Activated naive CD4-positive, alpha-beta T cell treated with anti-CD3 and anti-CD28 coated beads for 36 hours (primary cell): ENCODE data around the gene AGPAT4. TPM values are rescaled to one million over a fixed set of nuclear protein-coding genes. Genes with fewer than 3 reads are reported as not detected.

Source experiments
- CTCF ChIA-PET: fragments of 350-600 bp; sonication (Branson Sonifier 250); formaldehyde crosslinking; loops from one replicate; lab custom pipeline; 2021; ENCODE audit warnings: antibody characterized with exemption; lab: Charles Lee
- DNase-seq: peaks from one replicate; pipeline ENCODE4 v3.0.0-alpha.2; 2020
- H3K27ac Mint-ChIP-seq: one replicate; pipeline ENCODE4 v1.8.0; 2021; ENCODE audit warnings: mild to moderate bottlenecking, mixed read lengths
- H3K27me3 Mint-ChIP-seq: one replicate; pipeline ENCODE4 v1.8.0; 2021; ENCODE audit warnings: low read depth, mixed read lengths
- H3K36me3 Mint-ChIP-seq: one replicate; pipeline ENCODE4 v1.8.0; 2021; ENCODE audit warnings: low read depth, mixed read lengths
- H3K4me1 Mint-ChIP-seq: one replicate; pipeline ENCODE4 v1.8.0; 2021; ENCODE audit warnings: low read depth, mixed read lengths
- H3K4me3 Mint-ChIP-seq: one replicate; pipeline ENCODE4 v1.8.0; 2021; ENCODE audit warnings: mild to moderate bottlenecking, moderate library complexity, mixed read lengths
- H3K9me3 Mint-ChIP-seq: one replicate; pipeline ENCODE4 v1.8.0; 2021; ENCODE audit warnings: mixed read lengths
- intact Hi-C: fragments of 100-400 bp; cut with micrococcal nuclease; formaldehyde crosslinking; loops from one replicate; pipeline ENCODE4 v1.15.1; 2023
- total RNA-seq, 2 experiments: library from RNA; stranded (reverse); gene quantifications; one replicate each; pipeline ENCODE4 v1.2.3, GENCODE V29; 2021

Gene AGPAT4
- total RNA-seq, 2 experiments from 2014 or later: 3.7 to 4.2 TPM

GRCh38 chr6:161199850-161200249, 74.0 kb downstream of the AGPAT4 start:
- CTCF ChIA-PET: no interaction called here
- no peaks in the 10 kb centered on the region for H3K9me3 Mint-ChIP-seq
- no peak overlapping the region for H3K27ac Mint-ChIP-seq
- no peak for DNase-seq
- H3K27me3 Mint-ChIP-seq: peaks cover 4% of the 10 kb centered on the region
- peaks cover 2% of the 10 kb centered on the region for H3K36me3 Mint-ChIP-seq
- H3K4me1 Mint-ChIP-seq: no peaks in the 10 kb centered on the region
- intact Hi-C loops: no loop called here
- no peak overlapping the region for H3K4me3 Mint-ChIP-seq

GRCh38 chr6:161198783-161199460, 74.9 kb downstream of the AGPAT4 start:
- CTCF ChIA-PET: interaction anchor here (0.6 to 0.7 kb wide), 2 partner anchors 123 to 219 kb away, joined by 3 to 7 read pairs; no protein-coding TSS in a partner anchor
- Mint-ChIP-seq H3K27ac (no peak overlapping the region), H3K4me3 (no peak overlapping the region), H3K27me3 (peaks cover 4% of the 10 kb centered on the region), H3K9me3 (no peaks in the 10 kb centered on the region), H3K36me3 (peaks cover 3% of the 10 kb centered on the region), H3K4me1 (no peaks in the 10 kb centered on the region)
- intact Hi-C loops: no loop called here
- no peak for DNase-seq

GRCh38 chr6:161198176-161198575, 75.7 kb downstream of the AGPAT4 start:
- DNase-seq: no peak
- intact Hi-C loops: no loop called here
- CTCF ChIA-PET: no interaction called here
- H3K36me3 Mint-ChIP-seq: peaks cover 3% of the 10 kb centered on the region
- peaks cover under 1% of the 10 kb centered on the region for H3K9me3 Mint-ChIP-seq
- no peaks in the 10 kb centered on the region for H3K4me1 Mint-ChIP-seq
- H3K27ac Mint-ChIP-seq: no peak overlapping the region
- H3K27me3 Mint-ChIP-seq: peaks cover 4% of the 10 kb centered on the region
- H3K4me3 Mint-ChIP-seq: no peak overlapping the region

GRCh38 chr6:161195386-161195785, 78.5 kb downstream of the AGPAT4 start:
- Mint-ChIP-seq H3K4me3 (no peak overlapping the region), H3K9me3 (peaks cover 12% of the 10 kb centered on the region), H3K27ac (no peak overlapping the region), H3K4me1 (no peaks in the 10 kb centered on the region), H3K27me3 (peaks cover 4% of the 10 kb centered on the region), H3K36me3 (peaks cover 1% of the 10 kb centered on the region)
- CTCF ChIA-PET: no interaction called here
- no peak for DNase-seq
- intact Hi-C loops: no loop called here

GRCh38 chr6:161194374-161194773, 79.5 kb downstream of the AGPAT4 start:
- H3K27ac Mint-ChIP-seq: no peak overlapping the region
- peaks cover 4% of the 10 kb centered on the region for H3K27me3 Mint-ChIP-seq
- DNase-seq: no peak
- intact Hi-C loops: no loop called here
- peaks cover 12% of the 10 kb centered on the region for H3K9me3 Mint-ChIP-seq
- no peaks in the 10 kb centered on the region for H3K4me1 Mint-ChIP-seq
- H3K4me3 Mint-ChIP-seq: no peak overlapping the region
- H3K36me3 Mint-ChIP-seq: peaks cover 1% of the 10 kb centered on the region
- CTCF ChIA-PET: no interaction called here

- no peak for DNase-seq
- CTCF ChIA-PET: no interaction called here
- H3K4me3 Mint-ChIP-seq: no peak overlapping the region
- intact Hi-C loops: no loop called here
- peaks cover 1% of the 10 kb centered on the region for H3K36me3 Mint-ChIP-seq
- peaks cover 4% of the 10 kb centered on the region for H3K27me3 Mint-ChIP-seq
- no peak overlapping the region for H3K27ac Mint-ChIP-seq
- H3K4me1 Mint-ChIP-seq: no peaks in the 10 kb centered on the region
- peaks cover 12% of the 10 kb centered on the region for H3K9me3 Mint-ChIP-seq
These were observed 81.0 kb downstream of the AGPAT4 start for GRCh38 chr6:161192636-161193411.

GRCh38 chr6:161191671-161192070, 82.2 kb downstream of the AGPAT4 start:
- DNase-seq: no peak
- H3K36me3 Mint-ChIP-seq: peaks cover 3% of the 10 kb centered on the region
- intact Hi-C loops: no loop called here
- CTCF ChIA-PET: no interaction called here
- H3K27me3 Mint-ChIP-seq: peaks cover 4% of the 10 kb centered on the region
- no peak overlapping the region for H3K27ac Mint-ChIP-seq
- no peak overlapping the region for H3K4me3 Mint-ChIP-seq
- peaks cover 12% of the 10 kb centered on the region for H3K9me3 Mint-ChIP-seq
- no peaks in the 10 kb centered on the region for H3K4me1 Mint-ChIP-seq

- Mint-ChIP-seq H3K9me3 (peaks cover 12% of the 10 kb centered on the region), H3K4me1 (no peaks in the 10 kb centered on the region), H3K27me3 (peaks cover under 1% of the 10 kb centered on the region), H3K36me3 (peaks cover 3% of the 10 kb centered on the region), H3K27ac (no peak overlapping the region), H3K4me3 (no peak overlapping the region)
- CTCF ChIA-PET: no interaction called here
- no peak for DNase-seq
- intact Hi-C loops: no loop called here
These were observed 82.9 kb downstream of the AGPAT4 start for GRCh38 chr6:161191007-161191406.

GRCh38 chr6:161189891-161190290, 84.0 kb downstream of the AGPAT4 start:
- no peak for DNase-seq
- CTCF ChIA-PET: no interaction called here
- H3K4me3 Mint-ChIP-seq: no peak overlapping the region
- H3K9me3 Mint-ChIP-seq: peaks cover 12% of the 10 kb centered on the region
- no peaks in the 10 kb centered on the region for H3K27me3 Mint-ChIP-seq
- intact Hi-C loops: no loop called here
- no peak overlapping the region for H3K27ac Mint-ChIP-seq
- peaks cover 3% of the 10 kb centered on the region for H3K36me3 Mint-ChIP-seq
- H3K4me1 Mint-ChIP-seq: no peaks in the 10 kb centered on the region

GRCh38 chr6:161188547-161189465, 85.1 kb downstream of the AGPAT4 start:
- Mint-ChIP-seq H3K4me3 (no peak overlapping the region), H3K27me3 (no peaks in the 10 kb centered on the region), H3K4me1 (no peaks in the 10 kb centered on the region), H3K27ac (no peak overlapping the region), H3K9me3 (peaks cover 12% of the 10 kb centered on the region), H3K36me3 (peaks cover 2% of the 10 kb centered on the region)
- DNase-seq: no peak
- intact Hi-C loops: no loop called here
- CTCF ChIA-PET: no interaction called here

GRCh38 chr6:161186173-161186769, 87.6 kb downstream of the AGPAT4 start:
- Mint-ChIP-seq H3K27me3 (no peaks in the 10 kb centered on the region), H3K4me3 (no peak overlapping the region), H3K27ac (no peak overlapping the region), H3K4me1 (no peaks in the 10 kb centered on the region), H3K36me3 (peaks cover 2% of the 10 kb centered on the region), H3K9me3 (peaks cover 3% of the 10 kb centered on the region)
- CTCF ChIA-PET: no interaction called here
- no peak for DNase-seq
- intact Hi-C loops: no loop called here

GRCh38 chr6:161181121-161181520, 92.7 kb downstream of the AGPAT4 start:
- intact Hi-C loops: no loop called here

More at GRCh38 chr6:161181121-161181520, 92.7 kb downstream of the AGPAT4 start:
- H3K27me3 Mint-ChIP-seq: no peaks in the 10 kb centered on the region
- CTCF ChIA-PET: interaction anchor here (1.3 kb wide), 1 partner anchor 192 kb away, joined by 4 read pairs; no protein-coding TSS in a partner anchor
- H3K27ac Mint-ChIP-seq: no peak overlapping the region
- H3K4me1 Mint-ChIP-seq: no peaks in the 10 kb centered on the region
- peaks cover 7% of the 10 kb centered on the region for H3K36me3 Mint-ChIP-seq
- peaks cover 9% of the 10 kb centered on the region for H3K9me3 Mint-ChIP-seq
- no peak overlapping the region for H3K4me3 Mint-ChIP-seq
- DNase-seq: no peak
